Measurements from ENCODE around the gene PCCA.
"Not testable (repeated sequence)": the region's sequence is repeated elsewhere in the genome, so short reads cannot be mapped to it uniquely, and the experiment has no call there.

Gene PCCA

GRCh38 chr13:100523411-100523810 lies 434.5 kb downstream of the PCCA start:
- no peaks in the 10 kb centered on the region for H3K9me2 ChIP-seq (ENCODE audit: low read depth, low read length)
- no peaks in the 10 kb centered on the region for H4K20me1 ChIP-seq (ENCODE audit: insufficient read depth, low read length)
- H2AFZ ChIP-seq (ENCODE audit: low read length), result no peak overlapping the region
- no peaks in the 10 kb centered on the region for H3K79me2 ChIP-seq (ENCODE audit: insufficient read depth, low read length)
- H3K4me3 ChIP-seq (ENCODE audit: low read depth, low read length, poor library complexity, severe bottlenecking), result no peak overlapping the region
- no peak overlapping the region for H3K9ac ChIP-seq (ENCODE audit: low read length)
- H3K4me2 ChIP-seq (ENCODE audit: low read length), result no peak overlapping the region
- no peak for TF ChIP-seq CTCF (IDR thresholded peaks at IDR 0.05; ENCODE audit: low read length)
- TF ChIP-seq EZH2 (IDR thresholded peaks at IDR 0.05; ENCODE audit: borderline replicate concordance, low read length), result no peak
- no peaks in the 10 kb centered on the region for H3K36me3 ChIP-seq (ENCODE audit: insufficient read depth, low read length)
- no peaks in the 10 kb centered on the region for H3K9me3 ChIP-seq (ENCODE audit: low read length)
- no peaks in the 10 kb centered on the region for H3K4me1 ChIP-seq (ENCODE audit: insufficient read depth, low read length, severe bottlenecking)
- H3F3A ChIP-seq (ENCODE audit: insufficient read depth, low read length), result no peaks in the 10 kb centered on the region
- no peaks in the 10 kb centered on the region for H3K27me3 ChIP-seq (ENCODE audit: insufficient read depth, low read length)
- H3K27ac ChIP-seq (ENCODE audit: low read depth, low read length, poor library complexity, severe bottlenecking), result no peak overlapping the region

- Histone ChIP-seq H4K20me1 (ENCODE audit: insufficient read depth, low read length) (no peaks in the 10 kb centered on the region), H3K4me3 (ENCODE audit: low read depth, low read length, poor library complexity, severe bottlenecking) (no peak overlapping the region), H3K79me2 (ENCODE audit: insufficient read depth, low read length) (no peaks in the 10 kb centered on the region), H3K4me2 (ENCODE audit: low read length) (no peak overlapping the region), H3K9me2 (ENCODE audit: low read depth, low read length) (no peaks in the 10 kb centered on the region), H3F3A (ENCODE audit: insufficient read depth, low read length) (no peaks in the 10 kb centered on the region), H3K4me1 (ENCODE audit: insufficient read depth, low read length, severe bottlenecking) (no peaks in the 10 kb centered on the region), H3K27ac (ENCODE audit: low read depth, low read length, poor library complexity, severe bottlenecking) (no peak overlapping the region), H3K27me3 (ENCODE audit: insufficient read depth, low read length) (no peaks in the 10 kb centered on the region), H2AFZ (ENCODE audit: low read length) (no peak overlapping the region), H3K9me3 (ENCODE audit: low read length) (no peaks in the 10 kb centered on the region), H3K36me3 (ENCODE audit: insufficient read depth, low read length) (no peaks in the 10 kb centered on the region), H3K9ac (ENCODE audit: low read length) (no peak overlapping the region)
- no peak for TF ChIP-seq CTCF (IDR thresholded peaks at IDR 0.05; ENCODE audit: low read length)
- TF ChIP-seq EZH2 (IDR thresholded peaks at IDR 0.05; ENCODE audit: borderline replicate concordance, low read length), result no peak
These were observed 435.1 kb downstream of the PCCA start for GRCh38 chr13:100523981-100524386.

- not testable (repeated sequence) for H3K79me2 ChIP-seq (ENCODE audit: insufficient read depth, low read length); H3K9me2 ChIP-seq (ENCODE audit: low read depth, low read length); H3F3A ChIP-seq (ENCODE audit: insufficient read depth, low read length); H3K4me2 ChIP-seq (ENCODE audit: low read length); H4K20me1 ChIP-seq (ENCODE audit: insufficient read depth, low read length); H3K9me3 ChIP-seq (ENCODE audit: low read length); H2AFZ ChIP-seq (ENCODE audit: low read length); H3K9ac ChIP-seq (ENCODE audit: low read length); H3K4me3 ChIP-seq (ENCODE audit: low read depth, low read length, poor library complexity, severe bottlenecking); H3K4me1 ChIP-seq (ENCODE audit: insufficient read depth, low read length, severe bottlenecking); H3K36me3 ChIP-seq (ENCODE audit: insufficient read depth, low read length); H3K27me3 ChIP-seq (ENCODE audit: insufficient read depth, low read length); H3K27ac ChIP-seq (ENCODE audit: low read depth, low read length, poor library complexity, severe bottlenecking)
These were observed 435.8 kb downstream of the PCCA start for GRCh38 chr13:100524688-100525087.

- Histone ChIP-seq H3K9me3 (ENCODE audit: low read length) (no peaks in the 10 kb centered on the region), H3K9ac (ENCODE audit: low read length) (no peak overlapping the region), H3F3A (ENCODE audit: insufficient read depth, low read length) (no peaks in the 10 kb centered on the region), H3K4me1 (ENCODE audit: insufficient read depth, low read length, severe bottlenecking) (no peaks in the 10 kb centered on the region), H3K27me3 (ENCODE audit: insufficient read depth, low read length) (no peaks in the 10 kb centered on the region), H3K4me3 (ENCODE audit: low read depth, low read length, poor library complexity, severe bottlenecking) (no peak overlapping the region), H3K36me3 (ENCODE audit: insufficient read depth, low read length) (no peaks in the 10 kb centered on the region), H3K4me2 (ENCODE audit: low read length) (no peak overlapping the region), H2AFZ (ENCODE audit: low read length) (no peak overlapping the region), H3K27ac (ENCODE audit: low read depth, low read length, poor library complexity, severe bottlenecking) (no peak overlapping the region), H3K9me2 (ENCODE audit: low read depth, low read length) (no peaks in the 10 kb centered on the region), H4K20me1 (ENCODE audit: insufficient read depth, low read length) (no peaks in the 10 kb centered on the region), H3K79me2 (ENCODE audit: insufficient read depth, low read length) (no peaks in the 10 kb centered on the region)
- TF ChIP-seq EZH2 (IDR thresholded peaks at IDR 0.05; ENCODE audit: borderline replicate concordance, low read length) (no peak), CTCF (IDR thresholded peaks at IDR 0.05; ENCODE audit: low read length) (no peak)
These were observed 436.8 kb downstream of the PCCA start for GRCh38 chr13:100525453-100526317.

Data from OCI-LY1 (cell line).